Stimulated activated CD4-positive, alpha-beta T cell treated with anti-CD3 and anti-CD28 coated beads, Interleukin-4, amount 100 ng/mL, for 48 hours (primary cell): ENCODE measurements around the gene FBXO22.
"Not testable (repeated sequence)": the region's sequence is repeated elsewhere in the genome, so short reads cannot be mapped to it uniquely, and the experiment has no call there.

Experiments used
- DNase-seq, 2 donors: peaks; one replicate each; pipeline ENCODE4 v3.0.0-alpha.2; 2020; ENCODE audit warnings: low read depth in 2 of 2

The FBXO22 gene

DNA sequence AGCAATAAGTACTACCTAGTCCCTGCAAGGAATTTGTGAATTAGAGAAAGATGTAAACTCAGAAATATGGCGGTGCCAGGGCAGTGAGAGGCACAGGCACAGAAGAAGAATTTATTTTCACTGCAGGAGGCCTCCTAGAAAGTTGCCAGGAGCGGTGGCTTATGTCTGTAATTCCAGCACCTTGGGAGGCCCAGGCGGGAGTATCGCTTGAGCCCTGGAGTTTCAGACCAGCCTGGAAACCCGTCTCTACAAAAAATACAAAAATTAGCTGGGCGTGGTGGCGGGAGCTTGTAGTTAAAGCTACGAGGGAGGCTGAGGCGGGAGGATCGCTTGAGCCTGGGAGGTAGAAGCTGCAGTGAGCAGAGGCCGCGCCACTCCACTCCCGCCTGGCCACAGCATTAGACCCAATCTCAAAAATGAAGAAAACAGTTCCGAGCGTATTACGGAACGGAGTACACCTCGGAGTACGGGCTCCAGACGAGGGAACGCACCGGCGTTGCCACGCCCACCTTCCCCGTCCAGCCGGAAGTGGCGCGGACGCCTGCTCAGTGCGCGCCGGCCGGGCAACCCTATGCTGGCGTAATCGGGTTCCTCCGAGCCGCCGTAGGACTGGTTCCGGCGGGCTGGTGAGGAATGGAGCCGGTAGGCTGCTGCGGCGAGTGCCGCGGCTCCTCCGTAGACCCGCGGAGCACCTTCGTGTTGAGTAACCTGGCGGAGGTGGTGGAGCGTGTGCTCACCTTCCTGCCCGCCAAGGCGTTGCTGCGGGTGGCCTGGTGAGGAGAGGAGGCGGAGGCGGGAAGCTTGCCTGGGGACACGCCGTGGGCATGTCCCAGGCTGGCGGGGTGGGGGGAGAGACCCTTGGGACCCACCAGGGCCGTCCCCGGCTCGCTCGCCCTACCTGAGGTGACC is at the start of gene FBXO22:
FBXO22 (plus strand) TSS at position 548 of the 909 bp plus-strand sequence; CDS start at position 634, 86 bp downstream.
- DNase-seq: peak; percentile 89 to 91

DNA sequence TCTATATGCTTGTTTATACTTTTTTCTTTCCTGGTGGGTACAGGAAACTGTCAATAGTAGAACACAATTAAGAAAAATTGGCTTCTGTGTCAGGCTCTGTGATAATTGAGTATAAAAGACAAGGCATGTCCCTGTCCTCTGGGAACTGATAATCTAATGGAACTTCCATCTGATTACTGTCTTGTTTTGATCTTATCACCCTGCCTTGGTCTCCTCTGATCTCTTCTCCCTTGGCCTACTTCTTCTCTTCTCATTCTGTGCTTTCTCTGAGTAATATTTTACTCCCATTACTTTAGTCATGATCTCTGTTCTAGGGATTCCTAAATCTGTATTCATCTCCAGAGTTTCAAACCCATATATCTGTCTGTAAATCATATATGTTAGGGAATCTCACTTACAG is 45.8 kb upstream of the FBXO22 start:
- no peak for DNase-seq

DNA sequence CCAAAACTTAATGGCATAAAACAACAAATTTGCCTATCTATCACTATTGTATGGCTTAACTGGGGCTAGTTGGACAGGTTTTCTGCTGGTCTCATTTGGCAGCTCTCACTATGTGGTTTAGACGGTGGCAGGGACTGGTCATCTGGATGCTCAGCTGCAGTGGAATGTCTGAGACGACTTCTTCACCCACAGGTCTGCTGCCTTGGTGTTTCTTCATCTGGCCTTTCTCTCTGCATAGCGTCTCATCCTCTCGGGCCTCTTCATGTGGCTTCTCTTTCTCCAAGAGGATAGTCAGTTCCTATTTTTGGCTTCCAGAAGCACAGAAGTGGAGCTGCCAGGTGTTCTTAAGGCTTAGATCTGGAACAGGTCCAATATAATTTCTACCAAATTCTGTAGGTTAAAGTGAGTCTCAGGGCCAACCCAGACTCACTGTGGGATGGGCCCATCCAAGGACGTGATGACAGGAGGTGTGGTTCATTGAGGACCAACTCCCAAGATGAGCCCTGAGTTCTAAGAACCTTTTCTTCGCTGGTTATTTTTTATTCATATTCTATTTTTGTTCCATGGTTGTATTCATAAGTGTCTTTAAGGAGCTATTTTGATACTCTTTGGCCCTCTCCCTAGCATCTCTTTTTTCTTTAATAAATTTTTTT is 41.8 kb upstream of the FBXO22 start:
- no peak for DNase-seq

DNA sequence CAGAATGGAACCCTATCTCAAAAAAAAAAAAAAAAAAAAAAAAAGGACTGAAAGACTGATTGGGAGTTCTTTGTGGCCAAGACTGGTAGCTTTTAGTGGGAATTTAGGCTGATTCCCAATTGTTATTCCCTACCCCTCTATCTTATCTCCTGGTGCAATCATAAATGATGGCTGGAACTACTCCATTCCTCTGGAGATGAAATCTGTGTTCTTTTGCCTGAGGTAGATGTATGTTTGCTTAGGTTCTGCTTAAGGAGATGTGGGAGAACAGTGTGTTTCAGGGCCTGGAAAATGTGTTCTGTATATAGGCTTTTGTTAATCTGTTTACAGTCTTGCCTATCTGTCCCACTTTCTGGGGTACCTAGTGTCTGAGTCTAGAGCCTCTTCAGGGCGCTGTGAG is 40.9 kb upstream of the FBXO22 start:
- no peak for DNase-seq

DNA sequence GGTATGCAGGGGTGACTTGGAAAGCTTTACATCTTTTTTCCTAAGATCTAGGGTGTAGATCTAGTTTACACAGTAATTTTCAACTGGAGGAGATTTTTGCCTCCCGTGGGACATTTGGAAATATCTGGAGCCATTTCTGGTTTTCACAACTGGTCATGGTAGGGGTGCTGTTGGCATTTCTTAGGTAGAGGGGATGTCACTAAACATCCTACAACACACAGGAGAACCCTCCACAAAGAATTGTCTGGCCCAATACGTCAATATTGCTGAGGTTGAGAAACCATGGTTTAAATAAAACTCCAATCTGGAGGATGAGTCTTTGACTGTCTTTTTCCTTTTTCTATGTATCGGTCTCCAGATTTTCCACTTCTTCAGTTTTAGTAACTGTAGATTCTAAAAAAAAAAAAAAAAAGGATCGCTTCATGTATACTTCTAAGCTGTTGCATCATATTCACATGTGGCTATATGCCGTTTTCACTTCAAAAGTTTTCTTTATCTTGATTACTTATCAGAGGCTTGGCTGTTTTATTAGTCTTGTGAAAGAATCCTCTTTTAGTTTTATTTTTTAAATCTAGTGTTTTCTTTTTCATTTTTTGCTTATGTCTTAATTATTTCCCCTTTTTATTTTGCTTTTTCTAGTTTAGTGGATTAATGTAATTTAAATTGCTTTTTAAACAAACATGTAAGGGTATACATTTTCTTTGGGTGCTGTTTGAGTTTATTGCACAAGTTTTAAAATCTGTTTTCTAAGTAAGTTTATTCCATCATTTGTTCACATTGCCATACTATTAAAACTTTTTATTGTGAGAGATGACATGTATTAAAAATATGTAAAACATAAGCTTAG is 39.2 kb upstream of the FBXO22 start:
- DNase-seq: no peak

DNA sequence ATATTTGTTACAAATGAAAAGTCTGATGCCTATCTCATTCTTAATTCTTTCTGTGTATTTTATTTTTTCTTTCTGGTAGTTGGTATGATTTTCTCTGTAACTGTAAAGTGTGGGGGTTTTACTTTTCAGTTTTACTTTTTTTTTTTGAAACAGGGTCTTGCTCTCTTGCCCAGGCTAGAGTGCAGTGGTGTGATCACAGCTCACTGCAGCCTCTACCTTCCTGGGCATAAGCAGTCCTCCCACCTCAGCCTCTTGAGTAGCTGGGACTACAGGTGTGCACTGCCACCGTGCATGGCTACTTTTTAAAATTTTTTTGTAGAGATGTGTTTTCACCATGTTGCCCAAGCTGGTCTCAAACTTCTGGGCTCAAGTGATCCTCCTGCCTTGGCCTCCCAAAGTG is 37.6 kb upstream of the FBXO22 start:
- DNase-seq: not testable (repeated sequence)

DNA sequence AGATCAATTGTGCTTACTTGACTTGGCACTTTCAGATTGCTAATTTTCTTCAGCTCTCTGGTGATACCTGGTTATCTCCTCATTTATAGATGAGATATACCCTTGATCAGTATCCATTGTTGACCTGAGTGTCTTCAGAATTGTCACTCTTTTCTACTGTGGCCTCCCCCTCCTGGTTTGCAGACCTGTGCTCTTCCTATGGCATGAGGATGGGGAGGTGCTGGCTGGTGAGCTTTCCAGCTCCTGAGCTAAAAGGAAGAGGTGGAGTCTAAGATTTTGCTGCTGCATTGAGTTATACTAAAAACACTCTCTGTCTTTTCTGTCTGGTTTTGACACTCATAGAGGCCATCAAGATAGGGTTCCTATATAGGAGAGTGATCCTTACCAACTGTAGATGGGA is 36.8 kb upstream of the FBXO22 start:
- DNase-seq: no peak

- DNase-seq: no peak
These were observed 36.2 kb upstream of the FBXO22 start for GRCh38 chr15:75867449-75867848.

DNA sequence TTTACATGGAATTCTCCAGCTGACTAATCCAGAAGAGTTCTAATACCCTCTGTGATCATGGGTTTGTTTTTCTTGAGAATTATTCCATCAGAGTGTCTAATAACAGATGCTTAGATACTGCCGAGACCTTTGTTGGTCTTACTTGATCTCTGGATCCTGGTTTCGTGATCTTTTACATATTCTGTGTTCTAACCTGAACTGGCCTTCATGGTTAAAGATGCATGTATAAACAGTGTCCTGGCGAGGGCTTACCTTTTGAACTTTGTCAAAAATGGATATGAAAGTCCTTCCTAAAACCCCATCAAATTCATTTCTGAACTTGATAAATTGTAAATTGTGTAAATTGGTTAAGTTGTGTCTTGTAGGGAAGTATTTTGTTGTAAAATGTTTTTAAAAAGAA is 35.7 kb upstream of the FBXO22 start:
- no peak for DNase-seq

DNA sequence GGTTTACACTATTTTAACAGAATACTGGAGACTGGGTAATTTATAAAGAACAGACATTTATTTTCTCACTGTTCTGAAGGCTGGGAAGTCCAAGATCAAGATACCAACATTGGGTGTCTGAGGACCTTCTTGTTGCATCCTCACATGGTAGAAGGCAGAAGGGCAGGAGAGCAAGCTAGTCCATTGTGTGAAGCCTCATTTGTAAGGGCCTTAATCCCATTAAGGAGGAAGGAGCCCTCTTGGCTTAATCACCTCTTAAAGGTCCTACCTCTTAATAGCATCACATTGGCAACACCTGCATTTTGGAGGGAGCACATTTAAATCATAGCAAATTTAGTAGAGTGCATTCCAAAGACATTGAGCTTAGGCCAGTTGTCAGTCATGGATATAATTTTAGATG is 34.2 kb upstream of the FBXO22 start:
- DNase-seq: no peak

DNA sequence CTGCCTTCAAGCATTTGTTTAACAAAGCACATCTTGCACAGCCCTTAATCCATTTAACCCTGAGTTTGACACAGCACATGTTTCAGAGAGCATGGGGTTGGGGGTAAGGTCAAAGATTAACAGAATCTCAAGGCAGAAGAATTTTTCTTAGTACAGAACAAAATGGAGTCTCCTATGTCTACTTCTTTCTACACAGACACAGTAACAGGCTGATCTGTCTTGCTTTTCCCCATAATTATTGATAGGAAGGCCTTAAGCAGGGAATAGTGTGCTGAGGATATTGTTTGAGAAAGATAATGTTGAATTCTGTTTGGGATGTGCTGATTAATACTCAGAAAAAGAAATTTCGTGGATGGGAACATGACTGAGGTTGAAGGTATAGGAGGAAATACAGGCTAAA is 32.1 kb upstream of the FBXO22 start:
- DNase-seq: not testable (repeated sequence)

DNA sequence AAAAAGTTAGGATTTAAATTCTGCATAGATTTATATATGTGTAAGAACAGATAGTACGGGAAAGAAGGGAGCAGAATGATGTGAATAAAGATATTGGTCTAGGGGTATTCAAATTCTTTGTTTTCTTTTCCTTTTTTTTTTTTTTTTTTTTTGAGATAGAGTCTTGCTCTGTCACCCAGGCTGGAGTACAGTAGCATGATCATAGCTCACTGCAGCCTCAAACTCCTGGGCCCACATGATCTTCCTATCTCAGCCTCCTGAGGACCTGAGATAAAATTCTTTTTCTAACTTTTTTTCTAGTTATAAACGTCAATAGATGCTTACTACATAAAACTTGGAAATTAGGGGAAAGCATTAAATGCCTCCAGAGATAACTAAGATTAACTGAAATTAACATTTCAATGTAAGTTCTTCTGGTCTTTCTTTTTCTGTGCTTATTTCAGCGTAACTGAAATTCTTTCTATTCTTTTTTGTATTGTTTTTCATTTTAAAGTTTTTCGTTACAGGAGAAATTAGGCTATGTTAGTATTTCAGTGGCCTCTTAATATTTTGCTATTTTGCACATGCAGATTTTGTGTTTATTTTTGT is 31.2 kb upstream of the FBXO22 start:
- DNase-seq: no peak

- no peak for DNase-seq
These were observed 19.6 kb upstream of the FBXO22 start for GRCh38 chr15:75884041-75884440.

GRCh38 chr15:75887178-75887577 is 16.5 kb upstream of the FBXO22 start:
- DNase-seq: no peak

DNA sequence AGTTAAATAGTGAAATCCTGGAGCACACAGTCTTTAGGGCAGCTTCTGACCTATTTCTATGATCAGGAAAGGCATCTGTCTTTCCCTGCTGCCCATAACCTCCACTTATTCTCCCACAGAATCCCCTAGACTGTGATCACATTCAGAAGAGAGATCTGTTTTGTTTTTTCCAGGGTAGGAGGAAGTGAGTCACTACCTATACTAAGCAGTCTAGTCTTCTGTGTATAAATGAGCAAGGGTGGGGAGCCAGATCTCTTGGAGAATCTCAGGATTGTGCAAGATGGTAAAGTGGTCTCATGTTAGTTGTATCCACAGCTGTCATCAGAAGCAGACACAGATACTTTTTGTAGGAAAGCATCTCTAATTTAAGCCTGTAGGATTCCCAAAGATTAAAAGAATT is 11.8 kb upstream of the FBXO22 start:
- no peak for DNase-seq

DNA sequence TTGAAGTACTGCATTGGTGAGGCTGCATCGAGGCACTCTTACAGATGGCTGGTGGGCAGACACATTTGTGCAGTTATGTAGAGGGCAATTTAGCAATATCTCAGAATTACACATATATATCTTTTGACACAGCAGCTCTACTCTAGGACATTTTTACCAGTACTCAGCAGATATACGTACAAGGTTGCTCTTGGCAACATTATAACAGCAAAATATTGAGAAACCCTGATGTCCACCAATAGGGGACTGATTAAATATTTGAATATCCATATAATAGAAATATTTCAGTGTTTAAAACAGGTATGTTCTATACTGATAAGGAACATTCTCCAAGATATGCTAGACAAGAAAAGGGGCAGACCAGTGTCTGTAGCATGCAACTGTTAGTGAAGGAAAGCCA is 7.9 kb upstream of the FBXO22 start:
- no peak for DNase-seq

- DNase-seq: no peak
These were observed 3.1 kb upstream of the FBXO22 start for GRCh38 chr15:75900577-75900976.

DNA sequence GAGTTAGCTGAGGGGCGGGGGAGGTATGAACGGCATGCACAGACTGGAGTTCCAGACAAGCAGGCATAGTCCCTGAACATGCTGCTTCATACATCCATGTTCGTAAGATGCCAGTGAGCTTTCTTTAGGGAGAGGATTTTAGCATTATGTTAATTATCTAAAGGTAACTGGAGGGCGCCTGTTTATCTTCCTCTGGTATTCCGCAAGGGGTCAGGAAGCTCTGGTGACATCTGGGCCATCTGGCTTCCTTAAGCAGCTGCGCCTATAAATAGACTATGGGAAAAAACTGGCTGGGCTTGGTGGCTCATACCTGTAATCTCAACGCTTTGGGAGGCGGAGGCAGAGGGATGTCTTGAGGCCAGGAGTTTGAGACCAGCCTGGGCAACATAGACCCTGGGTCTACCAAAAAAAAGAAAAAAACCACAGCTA is 1.5 kb upstream of the FBXO22 start:
- no peak for DNase-seq

- DNase-seq: no peak
These were observed 1.6 kb downstream of the FBXO22 start for GRCh38 chr15:75905231-75905630.

DNA sequence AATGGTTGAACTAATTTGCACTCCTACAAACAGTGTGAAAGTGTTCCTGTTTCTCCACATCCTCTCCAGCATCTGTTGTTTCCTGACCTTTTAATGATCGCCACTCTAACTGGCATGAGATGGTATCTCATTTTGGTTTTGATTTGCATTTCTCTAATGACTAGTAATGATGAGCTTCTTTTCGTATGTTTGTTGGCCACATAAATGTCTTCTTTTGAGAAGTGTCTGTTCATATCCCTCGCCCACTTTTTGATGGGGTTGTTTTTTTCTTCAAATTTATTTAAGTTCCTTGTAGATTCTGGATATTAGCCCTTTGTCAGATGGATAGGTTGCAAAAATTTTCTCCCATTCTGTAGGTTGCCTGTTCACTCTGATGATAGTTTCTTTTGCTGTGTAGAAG is 6.7 kb downstream of the FBXO22 start:
- not testable (repeated sequence) for DNase-seq

DNA sequence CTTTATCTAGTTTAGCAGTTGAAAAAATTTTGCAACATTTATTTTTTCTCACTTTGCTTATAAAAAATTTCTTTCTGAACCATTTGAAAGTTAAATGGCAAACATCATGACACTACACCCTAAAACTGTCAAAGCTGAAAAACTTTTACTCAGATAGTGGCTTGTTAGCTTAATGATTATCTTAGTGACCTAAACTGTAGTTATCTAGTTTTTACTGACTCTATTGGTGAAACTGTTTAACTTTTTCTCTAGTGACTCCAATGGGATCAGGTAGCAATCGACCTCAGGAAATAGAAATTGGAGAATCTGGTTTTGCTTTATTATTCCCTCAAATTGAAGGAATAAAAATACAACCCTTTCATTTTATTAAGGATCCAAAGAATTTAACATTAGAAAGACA is 13.3 kb downstream of the FBXO22 start:
- no peak for DNase-seq

- DNase-seq: no peak
These were observed 14.5 kb downstream of the FBXO22 start for GRCh38 chr15:75918135-75918534.
